Loucy (cell line): ENCODE measurements around the gene SLAIN1.
A peak's percentile ranks its signal among the peaks of the same experiment; 100 is the strongest.

ENCODE experiments used
- H2AFZ ChIP-seq: fragments of 200-600 bp; sonication (generic); 2 replicates; pipeline ENCODE4 v1.6.0; 2016; ENCODE audit warnings: antibody characterized with exemption, mild to moderate bottlenecking, low read length, moderate library complexity
- H3F3A ChIP-seq: fragments of 200-600 bp; 2 replicates; pipeline ENCODE4 v1.6.0; 2016; ENCODE audit warnings: antibody characterized with exemption, low read depth, mild to moderate bottlenecking
- H3K27me3 ChIP-seq: fragments of 200-600 bp; sonication (generic); 2 replicates; pipeline ENCODE4 v1.6.1; 2014; ENCODE audit warnings: low read length, mild to moderate bottlenecking; ENCODE audit not compliant: insufficient read depth, poor library complexity, severe bottlenecking
- H3K36me3 ChIP-seq: fragments of 200-600 bp; sonication (generic); 2 replicates; pipeline ENCODE4 v1.6.1; 2016; ENCODE audit warnings: low read length; ENCODE audit not compliant: insufficient read depth
- H3K4me1 ChIP-seq: fragments of 200-600 bp; sonication (generic); 2 replicates; pipeline ENCODE4 v1.5.1; 2014; ENCODE audit warnings: low read length, mild to moderate bottlenecking; ENCODE audit not compliant: insufficient read depth, poor library complexity, severe bottlenecking
- H3K4me2 ChIP-seq: fragments of 200-600 bp; sonication (generic); 2 replicates; pipeline ENCODE4 v1.6.0; 2014; ENCODE audit warnings: antibody characterized with exemption, low read length, low read depth, mild to moderate bottlenecking; ENCODE audit not compliant: poor library complexity, severe bottlenecking
- H3K4me3 ChIP-seq: fragments of 200-600 bp; sonication (generic); 2 replicates; pipeline ENCODE4 v1.5.1; 2014; ENCODE audit warnings: low read length, mild to moderate bottlenecking, mixed read lengths; ENCODE audit not compliant: poor library complexity, severe bottlenecking
- H3K79me2 ChIP-seq: fragments of 200-600 bp; sonication (generic); 2 replicates; pipeline ENCODE4 v1.6.1; 2014; ENCODE audit warnings: low read length; ENCODE audit not compliant: insufficient read depth
- H3K9ac ChIP-seq: fragments of 200-600 bp; sonication (generic); 2 replicates; pipeline ENCODE4 v1.6.0; 2014; ENCODE audit warnings: mild to moderate bottlenecking, low read depth, low read length, moderate library complexity; ENCODE audit not compliant: poor library complexity, severe bottlenecking
- H3K9me2 ChIP-seq: fragments of 200-600 bp; sonication (generic); replicated peaks from 2 replicates; pipeline ENCODE4 v1.6.1; 2016; ENCODE audit warnings: low read depth, low read length, mixed read lengths
- H3K9me3 ChIP-seq: fragments of 200-600 bp; sonication (generic); 2 replicates; pipeline ENCODE4 v1.6.1; 2014; ENCODE audit warnings: mild to moderate bottlenecking, antibody characterized with exemption, low read length, low read depth; ENCODE audit not compliant: insufficient read depth
- H4K20me1 ChIP-seq: fragments of 200-600 bp; sonication (generic); 2 replicates; pipeline ENCODE4 v1.6.0; 2014; ENCODE audit warnings: antibody characterized with exemption, low read length, mild to moderate bottlenecking; ENCODE audit not compliant: insufficient read depth, poor library complexity, severe bottlenecking
- EZH2phosphoT487 ChIP-seq: fragments of 200-600 bp; IDR thresholded peaks from 2 replicates; pipeline ENCODE4 v1.6.1; 2018; ENCODE audit warnings: antibody characterized with exemption, mild to moderate bottlenecking, moderate library complexity, borderline replicate concordance
- TF ChIP-seq, protein P1 (sequence below): fragments of 200-600 bp; sonication (generic); conservative IDR thresholded peaks from 2 replicates; pipeline ENCODE4 v1.5.1; 2014; ENCODE audit warnings: mild to moderate bottlenecking, antibody characterized with exemption, low read length

Gene SLAIN1

DNA sequence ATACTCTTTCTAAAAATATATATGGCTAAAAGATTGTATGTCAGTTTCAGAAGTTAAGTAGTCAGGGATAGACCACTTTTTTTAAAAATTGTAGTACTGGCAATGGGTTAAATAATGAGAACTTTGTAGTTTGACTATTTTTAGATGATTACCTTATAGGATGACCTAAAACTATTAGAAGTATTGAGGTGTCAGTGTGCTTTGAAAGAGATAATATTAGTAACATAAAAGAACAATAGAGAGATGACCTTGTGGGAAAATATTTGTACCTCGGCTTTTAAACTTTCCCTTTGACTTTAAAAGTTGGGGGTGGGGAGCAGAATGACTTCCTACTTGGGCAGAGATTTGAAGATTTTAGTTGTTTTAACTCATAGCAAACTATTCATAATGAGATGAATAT lies 48.3 kb downstream of the SLAIN1 start:
- no peaks in the 10 kb centered on the region for H3K4me1 ChIP-seq
- no peak overlapping the region for H3K4me3 ChIP-seq
- TF ChIP-seq, protein P1, sequence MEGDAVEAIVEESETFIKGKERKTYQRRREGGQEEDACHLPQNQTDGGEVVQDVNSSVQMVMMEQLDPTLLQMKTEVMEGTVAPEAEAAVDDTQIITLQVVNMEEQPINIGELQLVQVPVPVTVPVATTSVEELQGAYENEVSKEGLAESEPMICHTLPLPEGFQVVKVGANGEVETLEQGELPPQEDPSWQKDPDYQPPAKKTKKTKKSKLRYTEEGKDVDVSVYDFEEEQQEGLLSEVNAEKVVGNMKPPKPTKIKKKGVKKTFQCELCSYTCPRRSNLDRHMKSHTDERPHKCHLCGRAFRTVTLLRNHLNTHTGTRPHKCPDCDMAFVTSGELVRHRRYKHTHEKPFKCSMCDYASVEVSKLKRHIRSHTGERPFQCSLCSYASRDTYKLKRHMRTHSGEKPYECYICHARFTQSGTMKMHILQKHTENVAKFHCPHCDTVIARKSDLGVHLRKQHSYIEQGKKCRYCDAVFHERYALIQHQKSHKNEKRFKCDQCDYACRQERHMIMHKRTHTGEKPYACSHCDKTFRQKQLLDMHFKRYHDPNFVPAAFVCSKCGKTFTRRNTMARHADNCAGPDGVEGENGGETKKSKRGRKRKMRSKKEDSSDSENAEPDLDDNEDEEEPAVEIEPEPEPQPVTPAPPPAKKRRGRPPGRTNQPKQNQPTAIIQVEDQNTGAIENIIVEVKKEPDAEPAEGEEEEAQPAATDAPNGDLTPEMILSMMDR = no peak
- no peak for TF ChIP-seq EZH2phosphoT487
- no peaks in the 10 kb centered on the region for H3K9me2 ChIP-seq
- no peak overlapping the region for H2AFZ ChIP-seq
- H4K20me1 ChIP-seq = no peaks in the 10 kb centered on the region
- no peaks in the 10 kb centered on the region for H3K79me2 ChIP-seq
- H3K9me3 ChIP-seq = no peaks in the 10 kb centered on the region
- no peak overlapping the region for H3K9ac ChIP-seq
- no peaks in the 10 kb centered on the region for H3K27me3 ChIP-seq
- H3K4me2 ChIP-seq = no peak overlapping the region
- H3K36me3 ChIP-seq = no peaks in the 10 kb centered on the region
- H3F3A ChIP-seq = no peaks in the 10 kb centered on the region

DNA sequence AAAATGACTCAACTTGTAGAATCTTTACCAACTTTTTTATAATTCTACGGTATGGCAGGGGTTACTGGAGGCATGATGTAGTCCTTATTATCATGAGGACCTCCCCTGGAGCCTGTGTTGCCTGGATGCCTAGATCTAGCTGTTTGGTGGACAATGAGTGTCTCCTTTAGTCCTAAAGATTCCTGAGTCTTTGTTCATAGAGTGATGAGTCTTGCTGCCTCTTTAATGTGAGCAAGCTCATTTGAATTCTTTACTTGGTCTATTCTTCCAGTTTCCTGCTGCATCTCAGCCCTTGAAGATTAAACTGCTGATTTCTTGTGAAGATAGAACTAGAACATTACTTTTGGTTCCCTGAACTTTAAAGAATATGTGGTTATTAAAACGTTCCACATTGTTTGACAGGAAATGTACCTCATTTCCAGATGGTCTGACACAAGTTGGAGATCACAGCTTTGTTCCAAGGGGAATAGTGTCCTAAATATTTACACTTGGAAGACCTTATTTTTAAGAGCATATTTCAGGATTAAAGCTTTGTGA lies 51.9 kb downstream of the SLAIN1 start:
- Histone ChIP-seq H3F3A (no peaks in the 10 kb centered on the region), H4K20me1 (no peaks in the 10 kb centered on the region), H3K4me2 (no peak overlapping the region), H3K4me1 (no peaks in the 10 kb centered on the region), H3K36me3 (no peaks in the 10 kb centered on the region), H3K27me3 (no peaks in the 10 kb centered on the region), H3K79me2 (no peaks in the 10 kb centered on the region), H3K9me3 (no peaks in the 10 kb centered on the region), H2AFZ (no peak overlapping the region), H3K9me2 (no peaks in the 10 kb centered on the region), H3K9ac (no peak overlapping the region), H3K4me3 (no peak overlapping the region)
- TF ChIP-seq, protein P1 = no peak
- no peak for TF ChIP-seq EZH2phosphoT487

DNA sequence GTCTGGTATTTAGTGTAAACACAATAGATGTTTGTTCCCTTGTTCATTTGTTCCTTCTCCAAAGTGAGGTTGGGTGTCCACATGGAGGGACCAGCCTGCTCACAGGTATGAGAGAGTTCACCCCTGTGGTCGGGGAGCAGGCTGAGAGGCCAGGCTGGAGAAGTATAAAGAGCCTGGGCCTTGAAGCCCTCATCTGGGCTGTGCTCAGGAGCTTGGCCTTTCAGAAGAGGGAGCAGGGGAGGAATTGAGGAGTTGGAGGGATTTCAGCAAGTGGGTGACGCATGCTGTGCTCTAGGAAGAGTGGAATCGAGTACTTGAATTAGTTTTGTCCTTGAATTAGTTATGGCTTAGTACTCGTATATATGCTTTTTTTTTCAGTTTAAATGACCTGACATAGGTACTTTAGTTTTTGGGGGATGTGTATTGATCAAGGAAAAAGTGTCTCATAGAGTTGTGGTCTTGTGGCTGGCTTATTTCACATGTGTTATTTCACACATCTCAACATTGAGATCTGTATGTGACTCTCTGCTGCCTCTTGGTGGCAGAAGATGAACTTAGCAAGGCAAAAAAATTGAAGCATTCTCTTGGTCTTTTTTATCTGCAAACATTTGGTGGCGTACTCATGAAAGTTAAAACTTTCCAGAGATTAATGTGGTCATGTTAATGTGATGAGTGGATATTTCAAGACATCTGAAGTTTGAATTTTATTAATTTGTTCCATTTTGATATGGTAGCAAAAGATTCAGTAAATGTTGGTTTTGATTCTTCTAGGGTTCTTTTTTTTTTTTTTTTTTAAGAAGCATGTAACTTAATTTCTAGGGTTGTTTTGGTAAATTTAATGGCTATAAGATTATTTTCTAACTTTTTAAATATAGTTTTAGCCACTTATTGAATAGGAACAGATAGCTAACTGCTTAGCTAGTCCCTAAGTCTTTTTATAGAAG lies 54.3 kb downstream of the SLAIN1 start:
- no peak overlapping the region for H3K9ac ChIP-seq
- no peak overlapping the region for H3K4me3 ChIP-seq
- no peaks in the 10 kb centered on the region for H3K27me3 ChIP-seq
- no peaks in the 10 kb centered on the region for H3K4me1 ChIP-seq
- no peaks in the 10 kb centered on the region for H3K9me3 ChIP-seq
- H3K4me2 ChIP-seq = no peak overlapping the region
- H3F3A ChIP-seq = no peaks in the 10 kb centered on the region
- no peaks in the 10 kb centered on the region for H3K36me3 ChIP-seq
- no peaks in the 10 kb centered on the region for H3K79me2 ChIP-seq
- TF ChIP-seq EZH2phosphoT487 = no peak
- TF ChIP-seq, protein P1 = peak; percentile 93
- H3K9me2 ChIP-seq = no peaks in the 10 kb centered on the region
- H2AFZ ChIP-seq = no peak overlapping the region
- no peaks in the 10 kb centered on the region for H4K20me1 ChIP-seq
